HG02763 (cell line): ENCODE measurements around the gene OR1L8.

ENCODE experiments used
- ATAC-seq: cut with Tn5 transposase; IDR thresholded peaks from one replicate; pipeline ENCODE4 v1.9.1; 2021; ENCODE audit warnings: mild to moderate bottlenecking, moderate library complexity; ENCODE audit not compliant: unreplicated experiment

Gene OR1L8

GRCh38 chr9:122518226-122518625 is 65.0 kb downstream of the OR1L8 start:
- ATAC-seq: no peak
